CD14-positive monocyte (primary cell): Measurements from ENCODE around the gene VAT1L. TPM values are rescaled to one million over a fixed set of nuclear protein-coding genes. Genes with fewer than 3 reads are reported as not detected.

Experiments
- DNase-seq, 3 donors: peaks; one replicate each; pipeline ENCODE4 v3.0.0-alpha.2; 2011 to 2022
- H2AFZ ChIP-seq: 2 replicates; pipeline ENCODE4 v1.6.0; 2012; ENCODE audit warnings: mild to moderate bottlenecking, low read depth, low read length, inconsistent platforms; ENCODE audit not compliant: insufficient read depth, poor library complexity, severe bottlenecking
- H3K27ac ChIP-seq, 2 donors: 1 replicate in 1 of 2; 2 replicates in 1 of 2; pipeline ENCODE4 v1.5.1; 2012 to 2013; ENCODE audit warnings: low read length in 2 of 2, control low read depth in 1 of 2, inconsistent platforms in 1 of 2, low read depth in 1 of 2, mild to moderate bottlenecking in 1 of 2
- H3K27me3 ChIP-seq, 2 donors: one replicate each; pipeline versions ENCODE4 v1.6.0 to v1.6.1; 2011 to 2013; ENCODE audit warnings: low read length in 2 of 2; ENCODE audit not compliant: control insufficient read depth in 2 of 2, insufficient read depth in 2 of 2
- H3K36me3 ChIP-seq, 2 donors: replicated peaks in 1 of 2; 1 replicate in 1 of 2; 2 replicates in 1 of 2; pipeline versions ENCODE4 v1.5.1 to v1.6.1; 2012 to 2013; ENCODE audit warnings: low read length in 2 of 2, control low read depth in 1 of 2, inconsistent platforms in 1 of 2, mild to moderate bottlenecking in 1 of 2; ENCODE audit not compliant: insufficient read depth in 2 of 2, control insufficient read depth in 1 of 2
- H3K4me1 ChIP-seq, 2 donors: 1 replicate in 1 of 2; 2 replicates in 1 of 2; pipeline versions ENCODE4 v1.5.1 to v1.6.1; 2012 to 2013; ENCODE audit warnings: low read length in 2 of 2, control low read depth in 1 of 2, inconsistent platforms in 1 of 2, mild to moderate bottlenecking in 1 of 2, moderate library complexity in 1 of 2; ENCODE audit not compliant: insufficient read depth in 2 of 2, control insufficient read depth in 1 of 2
- H3K4me2 ChIP-seq: replicated peaks from 2 replicates; pipeline ENCODE3; 2012; ENCODE audit warnings: low read length, moderate library complexity, mild to moderate bottlenecking; ENCODE audit not compliant: poor library complexity, severe bottlenecking; ENCODE audit errors: extremely low read depth
- H3K4me3 ChIP-seq, 3 experiments: fragments of 200-600 bp in 1 of 3; sonication (generic) in 1 of 3; replicated peaks in 1 of 3; 1 replicate in 2 of 3; 2 replicates in 1 of 3; pipeline ENCODE4 v1.5.1; 2011 to 2013; ENCODE audit warnings: low read length in 3 of 3, mild to moderate bottlenecking in 3 of 3, control low read depth in 2 of 3, low read depth in 2 of 3, inconsistent platforms in 1 of 3, moderate library complexity in 1 of 3
- H3K79me2 ChIP-seq: 2 replicates; pipeline ENCODE4 v1.6.0; 2012; ENCODE audit warnings: mild to moderate bottlenecking, control low read depth, inconsistent platforms, low read length, moderate library complexity; ENCODE audit not compliant: insufficient read depth
- H3K9ac ChIP-seq: 2 replicates; pipeline ENCODE4 v1.6.0; 2017; ENCODE audit warnings: low read length, mild to moderate bottlenecking; ENCODE audit not compliant: insufficient read depth, poor library complexity, severe bottlenecking
- H3K9me3 ChIP-seq, 2 donors: replicated peaks in 1 of 2; 1 replicate in 1 of 2; 2 replicates in 1 of 2; pipeline versions ENCODE4 v1.5.1 to v1.6.1; 2012 to 2013; ENCODE audit warnings: low read length in 2 of 2, control low read depth in 1 of 2; ENCODE audit not compliant: control insufficient read depth in 1 of 2, insufficient read depth in 1 of 2
- H4K20me1 ChIP-seq: 2 replicates; pipeline ENCODE4 v1.6.0; 2012; ENCODE audit warnings: mild to moderate bottlenecking, low read length, control low read depth, moderate library complexity; ENCODE audit not compliant: insufficient read depth
- H3K27ac Mint-ChIP-seq, 7 donors: one replicate each; pipeline ENCODE4 v1.8.0; 2020; ENCODE audit warnings: mild to moderate bottlenecking in 7 of 7, mixed read lengths in 7 of 7, moderate library complexity in 6 of 7, inconsistent platforms in 2 of 7
- H3K27me3 Mint-ChIP-seq, 3 donors: one replicate each; pipeline ENCODE4 v1.8.0; 2021 to 2022; ENCODE audit warnings: low read depth in 3 of 3, mild to moderate bottlenecking in 3 of 3, mixed read lengths in 3 of 3, moderate library complexity in 3 of 3, inconsistent platforms in 1 of 3
- H3K36me3 Mint-ChIP-seq, 2 donors: one replicate each; pipeline ENCODE4 v1.8.0; 2020; ENCODE audit warnings: mixed read lengths in 2 of 2, inconsistent platforms in 1 of 2, mild to moderate bottlenecking in 1 of 2
- H3K4me1 Mint-ChIP-seq: one replicate; pipeline ENCODE4 v1.8.0; 2020; ENCODE audit warnings: mild to moderate bottlenecking, mixed read lengths
- H3K4me3 Mint-ChIP-seq, 2 donors: one replicate each; pipeline ENCODE4 v1.8.0; 2020; ENCODE audit warnings: mild to moderate bottlenecking in 2 of 2, mixed read lengths in 2 of 2, moderate library complexity in 1 of 2
- H3K9me3 Mint-ChIP-seq, 7 donors: one replicate each; pipeline ENCODE4 v1.8.0; 2020 to 2022; ENCODE audit warnings: mixed read lengths in 7 of 7, mild to moderate bottlenecking in 6 of 7, moderate library complexity in 6 of 7, inconsistent platforms in 2 of 7
- CTCF ChIP-seq: fragments of 200-600 bp; IDR thresholded peaks from one replicate; pipeline ENCODE4 v1.8.0; 2022; ENCODE audit warnings: antibody characterized with exemption, mild to moderate bottlenecking
- WGBS: methylation state at CpG from one replicate; pipeline ENCODE4 v1.1.5; 2013; ENCODE audit warnings: missing lambda C conversion rate; ENCODE audit not compliant: insufficient coverage; 5-methylcytosine and 5-hydroxymethylcytosine counted together
- intact Hi-C, 2 donors: fragments of 100-400 bp; cut with micrococcal nuclease; formaldehyde crosslinking; loops; one replicate each; pipeline versions ENCODE4 v1.15.0 to v1.15.1; 2023
- polyA plus RNA-seq, 3 donors: library from polyadenylated mRNA; depleted of rRNA in 1 of 3; unstranded in 2 of 3; stranded (reverse) in 1 of 3; fragments of 300-500 nt in 2 of 3; fragments of >200 nt in 1 of 3; fragmentation: Illumina TruSeq in 2 of 3; gene quantifications; 1 replicate in 2 of 3; 2 replicates in 1 of 3; pipeline ENCODE4 v1.2.3, GENCODE V29; 2012 to 2021

Gene VAT1L
- polyA plus RNA-seq, 3 donors, result not detected

DNA sequence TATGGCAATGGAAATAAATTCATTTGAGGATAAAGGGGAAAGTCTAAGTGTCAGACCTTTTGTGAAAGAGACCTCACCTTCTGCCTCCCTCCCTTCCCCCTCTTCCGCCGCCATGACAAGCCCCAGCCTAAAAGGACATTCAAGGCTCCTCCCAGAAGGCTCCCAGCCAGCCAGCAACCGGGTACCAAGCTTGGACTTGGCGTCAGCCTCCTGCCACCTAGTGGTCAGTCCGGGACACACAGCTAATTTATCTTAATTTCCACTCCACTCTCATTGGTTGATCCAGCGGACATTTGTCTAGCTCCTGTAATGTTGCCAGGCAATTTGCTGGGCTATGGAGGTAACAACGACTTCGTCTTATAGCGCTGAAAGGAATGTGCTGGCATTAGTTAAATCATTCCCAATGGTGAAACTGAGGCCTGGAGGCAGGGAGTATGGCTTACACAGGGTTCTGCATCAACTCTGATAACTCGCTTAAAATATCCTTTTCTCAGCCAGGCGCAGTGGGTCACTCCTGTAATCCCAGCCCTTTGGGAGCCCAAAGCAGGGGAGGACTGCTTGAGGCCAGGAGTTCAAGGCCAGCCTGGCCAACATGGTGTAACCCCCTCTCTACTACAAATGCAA, 214.7 kb downstream of the VAT1L start:
- H3K4me2 ChIP-seq, result no peak overlapping the region
- no peak overlapping the region for H3K27ac Mint-ChIP-seq
- H3K27ac ChIP-seq, result no peak overlapping the region
- H4K20me1 ChIP-seq, result no peaks in the 10 kb centered on the region
- no peaks in the 10 kb centered on the region for H3K4me1 ChIP-seq
- no peaks in the 10 kb centered on the region for H3K79me2 ChIP-seq
- H3K36me3 Mint-ChIP-seq, result no peaks in the 10 kb centered on the region
- H3K4me1 Mint-ChIP-seq, result no peaks in the 10 kb centered on the region
- WGBS, result 26% methylated on average over 10 of the region's 11 CpGs
- DNase-seq, result peak; percentile 42 to 63 (median 62)
- no peak overlapping the region for H2AFZ ChIP-seq
- H3K9me3 ChIP-seq, result no peaks in the 10 kb centered on the region
- H3K9ac ChIP-seq, result no peak overlapping the region
- intact Hi-C loops, result loop anchor here in 1 of 2 donors (10.0 kb wide), 1 partner anchor 328 kb away; no protein-coding TSS in a partner anchor
- peaks cover 0 to 7% (median 1%) of the 10 kb centered on the region in 3 donors for H3K27me3 Mint-ChIP-seq
- no peak overlapping the region for H3K4me3 ChIP-seq
- H3K27me3 ChIP-seq, result no peaks in the 10 kb centered on the region
- peak; percentile 85 for TF ChIP-seq CTCF
- H3K36me3 ChIP-seq, result no peaks in the 10 kb centered on the region
- peaks cover 0 to 2% (median 0%) of the 10 kb centered on the region in 7 donors for H3K9me3 Mint-ChIP-seq
- H3K4me3 Mint-ChIP-seq, result no peak overlapping the region

DNA sequence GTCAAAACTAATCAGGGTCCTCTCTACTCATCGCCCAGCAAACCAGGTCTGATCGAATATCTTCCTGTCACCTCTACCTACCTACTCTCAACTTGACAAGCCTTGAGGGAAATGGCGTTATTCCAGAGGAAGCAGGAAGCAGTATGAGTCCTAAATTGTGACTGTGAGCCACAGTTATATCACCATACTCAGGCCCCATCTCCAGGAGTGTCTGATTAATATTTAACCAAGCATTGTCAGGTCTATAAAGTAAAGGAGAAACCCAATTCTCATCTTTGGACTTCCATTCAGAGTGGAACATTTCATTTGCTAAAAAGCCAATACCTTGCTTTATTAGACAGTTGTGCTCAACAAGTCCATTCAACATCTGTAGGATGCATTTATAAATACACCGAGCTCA, 216.2 kb downstream of the VAT1L start:
- no peak overlapping the region for H3K4me3 ChIP-seq
- H3K79me2 ChIP-seq, result no peaks in the 10 kb centered on the region
- Mint-ChIP-seq H3K27ac (no peak overlapping the region), H3K4me3 (no peak overlapping the region), H3K36me3 (no peaks in the 10 kb centered on the region), H3K4me1 (no peaks in the 10 kb centered on the region), H3K27me3 (peaks cover 0 to 4% (median 1%) of the 10 kb centered on the region in 3 donors), H3K9me3 (peaks cover 0 to 3% (median 0%) of the 10 kb centered on the region in 7 donors)
- WGBS, result no CpG with 5 or more reads among the region's 4 CpGs
- H4K20me1 ChIP-seq, result no peaks in the 10 kb centered on the region
- no peak for DNase-seq
- intact Hi-C loops, result loop anchor here in 1 of 2 donors (10.0 kb wide), 1 partner anchor 330 kb away; no protein-coding TSS in a partner anchor
- no peaks in the 10 kb centered on the region for H3K36me3 ChIP-seq
- H3K9ac ChIP-seq, result no peak overlapping the region
- no peak overlapping the region for H3K4me2 ChIP-seq
- no peak for TF ChIP-seq CTCF
- H3K4me1 ChIP-seq, result no peaks in the 10 kb centered on the region
- no peak overlapping the region for H2AFZ ChIP-seq
- no peak overlapping the region for H3K27ac ChIP-seq
- no peaks in the 10 kb centered on the region for H3K27me3 ChIP-seq
- no peaks in the 10 kb centered on the region for H3K9me3 ChIP-seq
